ENCODE data around the gene SEC24D.
"Not testable (repeated sequence)": the region's sequence is repeated elsewhere in the genome, so short reads cannot be mapped to it uniquely, and the experiment has no call there.

SEC24D gene

GRCh38 chr4:118784776-118785175, 51.1 kb downstream of the SEC24D start:
- DNase-seq (ENCODE audit: insufficient read length, low spot score), result no peak
- FAIRE-seq, result no peak
- no peak for TF ChIP-seq POLR2A (IDR thresholded peaks at IDR 0.05; ENCODE audit: low read depth, low read length)

- TF ChIP-seq POLR2A (IDR thresholded peaks at IDR 0.05; ENCODE audit: low read depth, low read length), result no peak
- no peak for DNase-seq (ENCODE audit: insufficient read length, low spot score)
- no peak for FAIRE-seq
Measured at GRCh38 chr4:118783887-118784286, 52.0 kb downstream of the SEC24D start.

- not testable (repeated sequence) for DNase-seq (ENCODE audit: insufficient read length, low spot score); FAIRE-seq
Measured at GRCh38 chr4:118782886-118783285, 53.0 kb downstream of the SEC24D start.

GRCh38 chr4:118777649-118778048, 58.3 kb downstream of the SEC24D start:
- not testable (repeated sequence) for DNase-seq (ENCODE audit: insufficient read length, low spot score)

DNA sequence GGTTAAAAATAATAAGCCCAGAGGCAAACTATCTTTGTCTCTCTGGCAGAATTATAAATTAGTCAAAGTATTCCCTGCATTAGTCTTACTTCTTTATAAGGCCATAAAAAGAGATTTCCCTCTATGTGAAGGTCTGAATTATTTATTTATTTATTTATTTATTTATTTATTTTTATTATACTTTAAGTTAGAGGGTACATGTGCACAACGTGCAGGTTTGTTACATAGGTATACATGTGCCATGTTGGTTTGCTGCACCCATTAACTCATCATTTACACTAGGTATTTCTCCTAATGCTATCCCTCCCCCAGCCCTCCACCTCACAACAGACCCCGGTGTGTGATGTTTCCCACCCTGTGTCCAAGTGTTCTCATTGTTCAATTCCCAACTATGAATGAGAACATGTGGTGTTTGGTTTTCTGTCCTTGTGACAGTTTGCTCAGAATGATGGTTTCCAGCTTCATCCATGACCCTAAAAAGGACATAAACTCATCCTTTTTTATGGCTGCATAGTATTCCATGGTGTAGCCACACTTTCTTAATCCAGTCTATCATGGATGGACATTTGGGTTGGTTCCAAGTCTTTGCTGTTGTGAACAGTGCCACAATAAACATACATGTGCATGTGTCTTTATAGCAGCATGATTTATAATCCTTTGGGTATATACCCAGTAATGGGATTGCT, 58.8 kb downstream of the SEC24D start:
- not testable (repeated sequence) for FAIRE-seq; DNase-seq (ENCODE audit: insufficient read length, low spot score)

More at GRCh38 chr4:118777649-118778048, 58.3 kb downstream of the SEC24D start:
- not testable (repeated sequence) for FAIRE-seq

DNA sequence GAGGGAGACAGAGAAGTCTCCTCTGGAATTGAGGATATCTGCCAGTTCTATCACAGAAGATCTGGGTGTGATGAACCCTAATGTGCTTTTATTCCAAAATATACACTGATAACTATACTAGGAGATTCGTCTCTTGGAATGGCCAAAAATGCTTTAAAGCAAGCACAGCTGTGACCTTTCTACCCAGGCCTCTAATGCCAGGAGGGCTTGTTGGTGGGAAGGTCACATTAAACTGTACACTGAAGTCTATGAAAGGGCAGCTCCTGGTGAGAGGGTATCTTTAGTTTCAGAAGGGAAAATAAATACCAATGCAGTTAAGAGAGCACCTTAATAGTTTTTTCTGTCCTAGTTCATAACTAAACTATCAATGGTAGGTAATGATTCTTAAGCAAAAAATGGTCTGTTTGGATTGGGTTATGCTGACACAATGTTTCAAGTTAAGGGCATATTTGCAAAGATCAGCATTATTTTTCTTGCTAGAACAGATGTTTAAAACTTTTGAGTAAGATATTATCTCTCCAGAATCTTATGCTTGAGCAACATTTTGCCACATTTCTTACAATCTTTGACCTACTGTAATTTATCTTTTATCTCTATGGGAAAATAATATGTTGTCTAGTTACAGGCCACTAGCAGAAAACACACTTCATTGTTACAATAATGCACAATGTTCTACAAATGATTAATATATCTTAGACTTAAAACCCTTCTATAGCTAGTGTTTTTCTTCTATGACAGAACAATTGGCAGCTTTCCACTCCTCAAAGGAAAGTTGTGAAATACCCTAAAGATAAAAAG, 59.6 kb downstream of the SEC24D start:
- DNase-seq (ENCODE audit: insufficient read length, low spot score), result no peak
- no peak for TF ChIP-seq POLR2A (IDR thresholded peaks at IDR 0.05; ENCODE audit: low read depth, low read length)

DNA sequence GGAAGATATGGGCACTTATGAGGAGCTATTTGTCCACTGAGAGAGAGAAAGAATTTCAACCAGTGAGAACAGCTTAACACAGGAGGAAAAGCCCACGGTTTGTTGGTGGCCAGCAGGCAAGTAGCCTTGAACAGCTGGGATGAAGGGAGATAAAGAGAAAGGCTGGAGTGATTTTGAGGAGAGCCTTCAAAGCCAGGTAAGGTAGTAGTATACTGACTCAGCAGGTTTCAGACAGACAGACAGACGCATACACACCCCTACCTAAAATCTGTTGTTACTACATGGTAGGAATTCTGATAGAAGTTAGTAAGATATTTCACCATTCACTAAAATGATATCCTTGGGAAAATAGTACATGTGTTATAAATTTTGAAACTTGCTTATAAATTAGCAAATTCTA, 60.5 kb downstream of the SEC24D start:
- FAIRE-seq, result no peak

More for the DNA sequence above, 59.6 kb downstream of the SEC24D start:
- FAIRE-seq, result no peak

DNA sequence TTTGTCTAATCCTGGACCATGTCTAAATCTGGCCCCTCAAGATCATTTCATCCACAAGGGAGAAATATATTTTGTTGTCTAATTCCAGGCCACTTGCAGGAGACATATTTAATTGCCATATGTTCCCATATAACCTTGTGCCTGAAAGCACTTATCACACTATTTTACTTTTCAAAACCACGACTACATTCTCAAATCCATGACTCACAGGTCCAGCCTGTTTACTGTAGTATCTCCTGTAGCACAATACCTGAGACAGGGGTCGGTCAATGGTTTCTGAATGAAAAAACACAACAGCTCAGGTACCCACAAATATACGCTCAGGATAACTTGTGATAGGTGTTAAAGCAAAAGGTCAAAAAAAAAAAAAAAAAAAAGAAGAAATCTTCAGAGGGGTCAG, 60.9 kb downstream of the SEC24D start:
- DNase-seq (ENCODE audit: insufficient read length, low spot score) (no peak), FAIRE-seq (no peak)
- TF ChIP-seq POLR2A (IDR thresholded peaks at IDR 0.05; ENCODE audit: low read depth, low read length), result no peak

More for the DNA sequence above, 60.5 kb downstream of the SEC24D start:
- TF ChIP-seq POLR2A (IDR thresholded peaks at IDR 0.05; ENCODE audit: low read depth, low read length), result no peak
- DNase-seq (ENCODE audit: insufficient read length, low spot score), result no peak

- FAIRE-seq (no peak), DNase-seq (ENCODE audit: insufficient read length, low spot score) (no peak)
- no peak for TF ChIP-seq POLR2A (IDR thresholded peaks at IDR 0.05; ENCODE audit: low read depth, low read length)
Measured at GRCh38 chr4:118774321-118774720, 61.6 kb downstream of the SEC24D start.

DNA sequence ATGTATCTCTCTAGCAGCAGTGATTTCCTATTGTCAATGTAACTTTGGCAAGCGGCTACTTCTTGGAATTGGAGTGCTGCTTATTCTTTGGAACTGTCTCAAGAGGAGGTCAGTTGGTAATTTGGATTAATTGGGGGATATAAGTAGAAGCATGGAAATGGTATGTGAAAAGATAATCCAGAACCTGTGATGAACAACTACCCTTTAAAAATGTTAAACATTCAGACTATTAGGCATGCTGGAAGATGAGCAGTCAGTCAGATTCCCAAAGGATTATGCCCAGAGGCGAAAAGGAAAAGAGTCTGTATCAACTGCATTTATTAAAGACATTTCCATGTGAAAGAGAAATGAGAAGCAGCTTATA, 62.5 kb downstream of the SEC24D start:
- FAIRE-seq, result no peak
- DNase-seq (ENCODE audit: insufficient read length, low spot score), result no peak
- TF ChIP-seq POLR2A (IDR thresholded peaks at IDR 0.05; ENCODE audit: low read depth, low read length), result no peak

- FAIRE-seq, result no peak
- TF ChIP-seq POLR2A (IDR thresholded peaks at IDR 0.05; ENCODE audit: low read depth, low read length), result no peak
- DNase-seq (ENCODE audit: insufficient read length, low spot score), result no peak
Measured at GRCh38 chr4:118772767-118773428, 63.0 kb downstream of the SEC24D start.

DNA sequence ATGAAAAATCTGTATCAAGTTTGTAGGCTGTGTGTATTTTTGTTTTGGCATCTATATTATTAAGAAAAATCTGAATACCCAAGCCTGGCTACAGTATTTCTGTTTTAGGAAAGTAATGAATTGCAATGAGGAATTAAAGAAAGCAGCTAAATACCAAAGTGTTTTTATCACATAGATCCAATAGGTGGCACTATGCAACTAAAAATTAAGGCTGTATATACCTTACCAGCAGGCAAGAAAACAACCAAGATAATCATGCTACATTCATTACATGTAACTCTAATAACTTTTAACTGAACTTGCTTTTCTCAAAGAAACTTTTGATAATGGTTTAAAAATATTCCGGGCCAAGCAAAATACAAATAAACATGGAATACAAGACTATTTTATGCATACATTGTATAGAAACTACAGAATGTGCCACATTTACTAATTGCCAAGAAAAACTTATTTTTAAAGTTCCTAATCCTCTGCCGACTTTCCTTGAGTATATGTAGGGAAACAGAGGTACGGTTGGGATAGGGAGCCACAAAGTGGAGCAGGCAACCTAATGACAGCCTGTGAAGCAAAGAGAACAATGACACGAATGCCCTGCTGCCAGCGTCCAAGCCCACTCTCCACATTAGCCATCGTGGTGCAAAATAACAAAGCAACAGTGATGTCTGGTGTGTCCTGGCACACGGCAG, 63.7 kb downstream of the SEC24D start:
- no peak for DNase-seq (ENCODE audit: insufficient read length, low spot score)
- FAIRE-seq, result peak; percentile 85
- TF ChIP-seq POLR2A (IDR thresholded peaks at IDR 0.05; ENCODE audit: low read depth, low read length), result no peak

GRCh38 chr4:118770741-118771187, 65.2 kb downstream of the SEC24D start:
- FAIRE-seq (no peak), DNase-seq (ENCODE audit: insufficient read length, low spot score) (no peak)
- no peak for TF ChIP-seq POLR2A (IDR thresholded peaks at IDR 0.05; ENCODE audit: low read depth, low read length)

GRCh38 chr4:118769161-118769560, 66.8 kb downstream of the SEC24D start:
- TF ChIP-seq POLR2A (IDR thresholded peaks at IDR 0.05; ENCODE audit: low read depth, low read length), result no peak
- DNase-seq (ENCODE audit: insufficient read length, low spot score) (no peak), FAIRE-seq (no peak)
